GM19099 (cell line): ENCODE data around the gene VASP.

Experiments used
- POLR2A ChIP-seq: IDR thresholded peaks from 3 replicates; pipeline ENCODE4 v1.6.1; 2011; ENCODE audit warnings: low read depth; ENCODE audit not compliant: insufficient read length; ENCODE audit errors: extremely low read depth

Gene VASP

DNA sequence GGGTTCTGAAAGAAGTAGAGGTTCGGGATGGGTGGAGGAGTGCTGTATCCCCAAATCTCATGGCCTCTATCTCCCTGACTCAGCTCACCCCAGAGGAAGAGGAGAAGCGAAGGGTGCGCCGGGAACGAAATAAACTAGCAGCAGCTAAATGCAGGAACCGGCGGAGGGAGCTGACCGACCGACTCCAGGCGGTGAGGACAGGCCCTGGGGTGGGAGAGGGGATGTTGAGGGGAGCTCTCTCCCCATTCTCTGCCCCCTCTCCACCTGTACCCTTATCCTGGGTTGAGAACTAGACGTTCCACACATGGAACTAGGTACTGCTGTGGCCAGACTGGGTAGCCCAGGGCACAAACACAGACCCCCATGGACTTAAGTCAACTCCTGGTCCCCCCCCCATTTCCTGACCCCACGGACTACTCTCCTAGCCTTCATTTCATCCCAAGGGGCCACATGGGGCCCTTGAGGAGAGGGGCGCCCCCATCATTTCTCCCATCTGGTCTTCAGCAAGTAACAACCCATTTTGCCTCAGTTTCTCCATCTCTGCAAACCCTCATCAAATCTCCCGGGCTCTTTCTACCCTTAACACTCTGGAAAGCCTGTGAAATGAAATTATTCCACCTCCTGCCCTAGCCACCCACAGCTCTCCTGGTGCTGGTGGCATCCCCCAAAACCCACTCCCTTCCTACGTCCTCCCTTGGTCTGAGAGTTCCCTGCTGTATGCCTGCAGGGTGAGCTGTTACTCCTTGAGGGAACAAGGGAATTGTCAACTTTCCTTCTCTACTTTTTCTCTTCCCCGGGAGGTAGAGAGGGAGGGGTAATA is 36.0 kb upstream of the VASP start:
- no peak for TF ChIP-seq POLR2A

DNA sequence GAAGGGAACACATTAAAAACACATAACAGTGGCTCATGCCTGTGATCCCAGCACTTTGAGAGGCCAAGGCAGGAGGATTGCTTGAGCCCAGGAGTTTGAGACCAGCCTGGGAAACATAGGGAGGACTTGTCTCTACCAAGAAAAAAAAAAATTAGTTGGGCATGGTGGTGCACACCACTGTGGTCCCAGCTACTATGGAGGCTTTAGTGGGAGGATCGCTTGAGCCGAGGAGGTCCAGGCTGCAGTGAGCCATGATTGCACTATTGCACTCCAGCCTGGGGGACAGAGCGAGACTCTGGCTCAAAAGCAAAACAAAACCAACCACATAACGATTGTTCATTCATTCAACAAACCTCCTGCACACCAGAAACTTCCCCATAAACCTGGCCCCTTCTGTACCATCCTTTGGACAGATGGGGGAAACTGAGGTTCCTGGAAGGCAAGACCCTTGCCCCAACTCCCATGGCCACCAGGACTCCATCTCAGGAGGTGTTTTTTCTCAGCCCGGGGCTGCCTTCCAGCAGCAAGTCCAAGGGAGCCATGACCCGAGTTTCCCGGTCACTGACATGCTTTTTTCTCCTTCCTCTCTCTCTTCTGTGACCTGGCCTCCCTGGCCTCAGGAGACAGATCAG is 35.2 kb upstream of the VASP start:
- TF ChIP-seq POLR2A: no peak

DNA sequence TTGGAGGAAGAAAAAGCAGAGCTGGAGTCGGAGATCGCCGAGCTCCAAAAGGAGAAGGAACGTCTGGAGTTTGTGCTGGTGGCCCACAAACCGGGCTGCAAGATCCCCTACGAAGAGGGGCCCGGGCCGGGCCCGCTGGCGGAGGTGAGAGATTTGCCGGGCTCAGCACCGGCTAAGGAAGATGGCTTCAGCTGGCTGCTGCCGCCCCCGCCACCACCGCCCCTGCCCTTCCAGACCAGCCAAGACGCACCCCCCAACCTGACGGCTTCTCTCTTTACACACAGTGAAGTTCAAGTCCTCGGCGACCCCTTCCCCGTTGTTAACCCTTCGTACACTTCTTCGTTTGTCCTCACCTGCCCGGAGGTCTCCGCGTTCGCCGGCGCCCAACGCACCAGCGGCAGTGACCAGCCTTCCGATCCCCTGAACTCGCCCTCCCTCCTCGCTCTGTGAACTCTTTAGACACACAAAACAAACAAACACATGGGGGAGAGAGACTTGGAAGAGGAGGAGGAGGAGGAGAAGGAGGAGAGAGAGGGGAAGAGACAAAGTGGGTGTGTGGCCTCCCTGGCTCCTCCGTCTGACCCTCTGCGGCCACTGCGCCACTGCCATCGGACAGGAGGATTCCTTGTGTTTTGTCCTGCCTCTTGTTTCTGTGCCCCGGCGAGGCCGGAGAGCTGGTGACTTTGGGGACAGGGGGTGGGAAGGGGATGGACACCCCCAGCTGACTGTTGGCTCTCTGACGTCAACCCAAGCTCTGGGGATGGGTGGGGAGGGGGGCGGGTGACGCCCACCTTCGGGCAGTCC is 34.5 kb upstream of the VASP start:
- TF ChIP-seq POLR2A: no peak

DNA sequence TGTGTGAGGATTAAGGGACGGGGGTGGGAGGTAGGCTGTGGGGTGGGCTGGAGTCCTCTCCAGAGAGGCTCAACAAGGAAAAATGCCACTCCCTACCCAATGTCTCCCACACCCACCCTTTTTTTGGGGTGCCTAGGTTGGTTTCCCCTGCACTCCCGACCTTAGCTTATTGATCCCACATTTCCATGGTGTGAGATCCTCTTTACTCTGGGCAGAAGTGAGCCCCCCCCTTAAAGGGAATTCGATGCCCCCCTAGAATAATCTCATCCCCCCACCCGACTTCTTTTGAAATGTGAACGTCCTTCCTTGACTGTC is 34.0 kb upstream of the VASP start:
- no peak for TF ChIP-seq POLR2A

DNA sequence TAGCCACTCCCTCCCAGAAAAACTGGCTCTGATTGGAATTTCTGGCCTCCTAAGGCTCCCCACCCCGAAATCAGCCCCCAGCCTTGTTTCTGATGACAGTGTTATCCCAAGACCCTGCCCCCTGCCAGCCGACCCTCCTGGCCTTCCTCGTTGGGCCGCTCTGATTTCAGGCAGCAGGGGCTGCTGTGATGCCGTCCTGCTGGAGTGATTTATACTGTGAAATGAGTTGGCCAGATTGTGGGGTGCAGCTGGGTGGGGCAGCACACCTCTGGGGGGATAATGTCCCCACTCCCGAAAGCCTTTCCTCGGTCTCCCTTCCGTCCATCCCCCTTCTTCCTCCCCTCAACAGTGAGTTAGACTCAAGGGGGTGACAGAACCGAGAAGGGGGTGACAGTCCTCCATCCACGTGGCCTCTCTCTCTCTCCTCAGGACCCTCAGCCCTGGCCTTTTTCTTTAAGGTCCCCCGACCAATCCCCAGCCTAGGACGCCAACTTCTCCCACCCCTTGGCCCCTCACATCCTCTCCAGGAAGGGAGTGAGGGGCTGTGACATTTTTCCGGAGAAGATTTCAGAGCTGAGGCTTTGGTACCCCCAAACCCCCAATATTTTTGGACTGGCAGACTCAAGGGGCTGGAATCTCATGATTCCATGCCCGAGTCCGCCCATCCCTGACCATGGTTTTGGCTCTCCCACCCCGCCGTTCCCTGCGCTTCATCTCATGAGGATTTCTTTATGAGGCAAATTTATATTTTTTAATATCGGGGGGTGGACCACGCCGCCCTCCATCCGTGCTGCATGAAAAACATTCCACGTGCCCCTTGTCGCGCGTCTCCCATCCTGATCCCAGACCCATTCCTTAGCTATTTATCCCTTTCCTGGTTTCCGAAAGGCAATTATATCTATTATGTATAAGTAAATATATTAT is 33.3 kb upstream of the VASP start:
- no peak for TF ChIP-seq POLR2A

DNA sequence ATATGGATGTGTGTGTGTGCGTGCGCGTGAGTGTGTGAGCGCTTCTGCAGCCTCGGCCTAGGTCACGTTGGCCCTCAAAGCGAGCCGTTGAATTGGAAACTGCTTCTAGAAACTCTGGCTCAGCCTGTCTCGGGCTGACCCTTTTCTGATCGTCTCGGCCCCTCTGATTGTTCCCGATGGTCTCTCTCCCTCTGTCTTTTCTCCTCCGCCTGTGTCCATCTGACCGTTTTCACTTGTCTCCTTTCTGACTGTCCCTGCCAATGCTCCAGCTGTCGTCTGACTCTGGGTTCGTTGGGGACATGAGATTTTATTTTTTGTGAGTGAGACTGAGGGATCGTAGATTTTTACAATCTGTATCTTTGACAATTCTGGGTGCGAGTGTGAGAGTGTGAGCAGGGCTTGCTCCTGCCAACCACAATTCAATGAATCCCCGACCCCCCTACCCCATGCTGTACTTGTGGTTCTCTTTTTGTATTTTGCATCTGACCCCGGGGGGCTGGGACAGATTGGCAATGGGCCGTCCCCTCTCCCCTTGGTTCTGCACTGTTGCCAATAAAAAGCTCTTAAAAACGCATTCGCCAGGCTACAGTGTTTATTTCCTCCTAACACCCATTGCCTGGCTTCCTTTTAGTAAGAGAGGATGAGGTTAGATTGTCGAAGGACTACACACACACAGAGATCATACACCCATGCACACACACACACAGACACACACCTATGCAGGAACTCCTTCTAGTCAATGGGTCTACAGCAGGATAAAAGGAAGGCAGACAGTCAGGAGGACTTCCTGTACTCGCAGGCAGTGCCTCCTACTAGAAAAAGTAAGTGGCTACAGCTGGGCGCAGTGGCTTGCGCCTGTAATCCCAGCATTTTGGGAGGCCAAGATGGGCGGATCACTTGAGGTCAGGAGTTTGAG is 32.4 kb upstream of the VASP start:
- no peak for TF ChIP-seq POLR2A

DNA sequence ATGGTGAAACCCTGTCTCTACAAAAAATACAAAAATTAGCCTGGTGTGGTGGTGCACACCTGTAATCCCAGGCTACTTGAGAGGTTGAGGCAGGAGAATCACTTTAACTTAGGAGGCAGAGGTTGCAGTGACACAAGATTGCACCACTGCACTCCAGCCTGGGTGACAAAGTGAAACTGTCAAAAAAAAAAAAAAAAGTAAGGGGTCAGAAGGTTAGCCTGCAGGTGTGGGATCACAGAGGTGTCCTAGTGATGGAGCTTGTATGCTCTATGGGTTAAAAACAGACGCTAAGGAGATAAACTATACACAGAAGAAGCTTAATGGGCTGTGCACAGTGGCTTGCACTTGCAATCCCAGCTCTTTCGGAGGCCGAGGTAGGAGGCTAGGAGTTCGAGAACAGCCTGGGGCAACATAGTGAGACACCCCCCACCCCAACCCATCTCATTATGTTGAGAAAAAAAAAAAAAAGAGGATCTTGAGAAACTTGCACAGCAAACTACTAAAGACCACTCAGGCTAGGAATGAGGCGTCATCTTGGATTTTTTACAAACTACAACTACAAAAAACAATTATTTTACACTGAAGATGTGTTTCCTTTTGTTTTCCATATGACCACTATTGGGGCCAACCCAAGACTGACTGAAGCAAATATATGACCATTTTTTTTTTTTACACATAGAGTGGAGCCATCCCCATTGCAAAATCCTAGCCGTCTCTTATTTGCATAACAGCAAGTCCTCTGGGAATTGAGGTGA is 31.6 kb upstream of the VASP start:
- no peak for TF ChIP-seq POLR2A

DNA sequence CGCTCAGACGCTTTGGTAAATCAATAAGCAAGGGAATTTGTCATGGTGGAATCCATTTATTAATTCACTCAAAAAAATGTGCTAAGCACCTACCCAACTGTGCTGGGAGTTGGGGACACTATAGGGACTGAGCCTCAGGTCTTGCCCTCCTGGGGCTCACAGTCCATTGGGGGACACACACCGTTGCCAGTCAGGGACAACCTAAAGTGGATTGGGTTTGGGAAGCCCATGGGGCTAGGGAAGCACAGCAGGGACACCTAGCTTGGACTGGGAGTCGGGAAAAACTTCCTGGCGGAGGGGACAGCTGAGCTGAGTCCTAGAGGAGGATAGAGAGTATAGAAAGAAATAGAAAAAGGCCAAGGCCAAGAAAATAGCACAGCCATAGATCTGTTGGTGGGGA is 31.0 kb upstream of the VASP start:
- TF ChIP-seq POLR2A: no peak

DNA sequence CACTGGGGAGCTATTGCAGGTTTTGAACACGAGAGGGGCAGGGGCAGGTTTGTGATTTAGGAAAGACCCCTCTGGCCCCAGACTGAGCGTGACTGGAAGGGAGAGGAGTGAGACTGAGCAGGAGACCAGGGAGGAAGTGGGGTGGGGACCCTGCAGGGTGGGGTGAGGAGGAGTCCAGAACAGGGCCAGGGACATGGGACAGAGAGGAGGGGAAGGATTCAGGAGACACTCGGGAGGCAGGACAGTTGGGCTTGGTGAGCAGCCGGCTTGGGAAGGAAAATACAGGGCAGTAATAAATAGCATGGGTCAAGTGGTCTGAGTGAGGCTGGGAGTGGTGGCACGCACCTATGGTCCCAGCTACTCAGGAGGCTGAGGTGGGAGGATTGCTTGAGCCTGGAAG is 30.1 kb upstream of the VASP start:
- TF ChIP-seq POLR2A: no peak

DNA sequence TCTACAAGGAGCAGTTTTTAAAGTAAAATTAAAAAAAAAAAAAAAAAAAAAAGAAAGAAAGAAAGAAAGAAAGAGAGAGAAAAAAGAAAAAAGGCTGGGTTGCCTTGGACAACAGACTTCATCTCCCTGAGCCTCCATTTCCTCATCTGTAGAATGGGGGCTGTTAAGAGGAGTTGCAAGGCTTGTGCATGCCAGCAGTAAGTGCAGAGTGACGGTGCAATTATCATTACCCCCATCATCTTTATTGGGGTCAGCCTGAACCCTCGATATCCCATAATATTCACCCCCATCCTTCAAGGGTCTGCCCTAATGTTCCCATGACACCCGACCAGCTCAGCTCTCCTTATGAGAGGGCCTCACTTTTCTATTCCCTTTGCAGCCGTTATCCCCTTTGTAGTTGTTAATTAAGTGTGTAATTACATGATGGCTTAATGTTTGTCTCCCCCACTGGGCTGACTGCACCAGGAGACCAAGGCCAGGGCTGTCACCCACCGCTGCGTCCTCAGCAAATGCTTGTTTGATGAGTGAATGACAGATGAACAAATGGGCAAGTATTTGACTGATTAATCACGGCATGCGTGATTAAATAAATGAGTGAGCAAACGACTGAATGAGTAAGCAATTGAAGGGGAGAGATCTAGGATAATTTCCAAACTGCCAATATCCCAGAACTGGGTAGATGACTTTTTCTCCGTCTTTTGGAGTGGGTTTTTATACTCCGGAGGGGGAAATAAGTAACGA is 29.4 kb upstream of the VASP start:
- TF ChIP-seq POLR2A: no peak

DNA sequence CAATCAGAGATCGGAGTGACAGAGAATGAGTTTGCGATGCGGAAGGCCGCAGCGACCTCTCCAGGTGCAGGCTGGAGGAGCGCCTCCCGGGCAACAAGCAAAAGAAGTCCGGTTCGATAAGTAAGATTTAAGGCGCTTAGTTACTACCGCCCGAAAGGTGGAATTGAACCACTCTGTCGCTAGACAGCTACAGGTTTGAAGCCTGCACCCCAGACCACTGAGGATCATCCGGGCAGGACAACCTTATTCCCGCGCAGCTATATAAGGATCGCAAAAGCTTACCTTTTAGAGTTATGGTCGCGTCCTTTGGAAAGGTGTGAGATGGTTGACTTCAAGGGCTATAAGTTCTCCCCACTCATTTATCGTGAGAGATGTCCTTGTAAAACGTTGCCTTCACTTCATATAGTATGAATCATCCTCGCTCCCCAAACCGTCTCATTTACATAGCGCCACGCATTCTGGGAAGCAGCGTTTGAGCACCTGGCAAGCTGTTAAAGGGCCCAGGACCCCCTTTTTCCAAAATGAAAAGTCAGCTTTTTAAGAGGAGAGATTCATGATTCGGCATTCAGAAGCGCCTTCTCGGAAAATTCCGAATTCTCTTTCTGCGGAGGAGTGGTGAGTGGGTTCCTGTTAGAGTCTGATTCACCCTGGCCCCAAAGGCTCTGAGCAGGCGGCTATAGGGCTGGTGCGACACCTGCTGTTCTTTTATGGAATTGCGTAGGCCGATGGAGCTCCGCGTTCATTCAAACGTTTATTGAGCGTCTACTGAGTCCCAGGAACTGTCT is 28.6 kb upstream of the VASP start:
- TF ChIP-seq POLR2A: peak; percentile 61

DNA sequence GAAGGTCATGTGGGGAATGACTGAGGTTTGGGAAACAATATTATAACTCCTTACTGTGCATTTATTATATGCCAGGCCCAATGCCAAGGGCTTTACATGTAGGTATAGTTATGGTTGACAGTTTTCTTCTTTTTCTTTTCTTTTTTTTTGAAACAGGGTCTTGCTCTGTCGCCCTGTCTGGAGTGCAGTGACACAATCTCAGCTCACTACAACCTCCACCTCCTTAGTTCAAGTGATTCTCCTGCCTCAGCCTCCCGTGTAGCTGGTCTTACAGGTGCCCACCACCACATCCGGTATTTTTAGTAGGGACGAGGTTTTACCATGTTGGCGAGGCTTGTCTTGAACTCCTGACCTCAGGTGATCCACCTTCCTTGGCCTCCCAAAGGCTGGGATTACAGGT is 24.2 kb upstream of the VASP start:
- TF ChIP-seq POLR2A: no peak
